ENCODE data around the gene FBXO27. TPM values are rescaled to one million over a fixed set of nuclear protein-coding genes. Genes with fewer than 3 reads are reported as not detected.

The FBXO27 gene
- total RNA-seq: 3.7 TPM

DNA sequence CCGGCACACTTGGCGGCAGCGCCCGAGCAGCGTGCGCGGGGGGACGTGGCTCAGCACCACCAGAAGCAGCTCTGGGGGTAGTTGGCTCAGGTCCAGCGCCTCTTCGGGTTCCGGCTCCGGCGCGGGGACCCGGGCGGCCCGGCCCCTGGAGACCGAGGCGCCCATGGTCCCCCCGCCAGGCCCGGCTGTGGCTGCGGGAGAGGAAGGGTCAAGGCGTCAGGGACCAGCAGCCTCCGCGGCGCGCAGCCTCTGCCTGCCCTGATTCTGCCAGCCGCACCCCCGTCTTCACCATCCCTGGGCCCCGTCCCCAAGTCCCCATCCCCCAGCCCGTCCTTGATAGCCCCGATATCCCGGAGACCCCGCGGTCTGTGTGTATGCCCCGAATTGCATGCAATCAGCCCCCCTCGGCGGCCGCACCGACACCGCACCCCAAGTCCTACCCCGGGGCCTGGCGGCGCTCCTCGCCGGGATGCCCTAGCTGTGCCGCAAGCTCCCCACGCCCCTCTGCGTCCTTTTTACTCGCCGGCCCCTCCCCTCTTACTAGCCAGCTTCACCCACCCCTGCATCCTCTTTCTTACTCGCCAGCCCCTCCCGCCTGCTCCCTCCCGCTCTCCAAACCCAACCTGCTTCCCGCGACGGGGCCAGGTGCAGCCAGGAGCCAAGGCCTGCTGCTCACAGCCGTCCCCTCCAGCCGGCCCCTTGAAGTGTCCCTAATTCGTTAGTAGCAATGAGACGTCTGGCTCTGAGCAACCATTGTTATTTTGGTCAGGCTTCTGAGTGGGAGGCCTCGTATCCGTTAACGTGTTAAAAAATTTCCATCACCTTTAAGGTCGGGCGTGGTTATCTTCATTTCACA, at the start of gene FBXO27:
TSS of gene FBXO27 (minus strand) at position 487 of the 856 bp plus-strand sequence. CDS start at position 165, 322 bp downstream.
- TF ChIP-seq, protein P1, sequence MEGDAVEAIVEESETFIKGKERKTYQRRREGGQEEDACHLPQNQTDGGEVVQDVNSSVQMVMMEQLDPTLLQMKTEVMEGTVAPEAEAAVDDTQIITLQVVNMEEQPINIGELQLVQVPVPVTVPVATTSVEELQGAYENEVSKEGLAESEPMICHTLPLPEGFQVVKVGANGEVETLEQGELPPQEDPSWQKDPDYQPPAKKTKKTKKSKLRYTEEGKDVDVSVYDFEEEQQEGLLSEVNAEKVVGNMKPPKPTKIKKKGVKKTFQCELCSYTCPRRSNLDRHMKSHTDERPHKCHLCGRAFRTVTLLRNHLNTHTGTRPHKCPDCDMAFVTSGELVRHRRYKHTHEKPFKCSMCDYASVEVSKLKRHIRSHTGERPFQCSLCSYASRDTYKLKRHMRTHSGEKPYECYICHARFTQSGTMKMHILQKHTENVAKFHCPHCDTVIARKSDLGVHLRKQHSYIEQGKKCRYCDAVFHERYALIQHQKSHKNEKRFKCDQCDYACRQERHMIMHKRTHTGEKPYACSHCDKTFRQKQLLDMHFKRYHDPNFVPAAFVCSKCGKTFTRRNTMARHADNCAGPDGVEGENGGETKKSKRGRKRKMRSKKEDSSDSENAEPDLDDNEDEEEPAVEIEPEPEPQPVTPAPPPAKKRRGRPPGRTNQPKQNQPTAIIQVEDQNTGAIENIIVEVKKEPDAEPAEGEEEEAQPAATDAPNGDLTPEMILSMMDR (IDR thresholded peaks at IDR 0.05): no peak
- TF ChIP-seq POLR2AphosphoS5 (IDR thresholded peaks at IDR 0.05; ENCODE audit: insufficient read depth in 1 of 2, low read depth in 1 of 2) (no peak), POLR2A (IDR thresholded peaks at IDR 0.05) (no peak)
- Histone ChIP-seq H3K9me3 (no peaks in the 10 kb centered on the region), H3K27ac (peak within 1 kb of the TSS; percentile 89), H3K36me3 (peaks cover 0 to 5% of the 10 kb centered on the region in 2 donors), H3K4me1 (peaks cover 27% of the 10 kb centered on the region), H3K4me3 (peak within 1 kb of the TSS; percentile 61 to 82), H3K27me3 (no peaks in the 10 kb centered on the region)
- intact Hi-C loops (cut with DNase I): no loop called here
- no peak for DNase-seq (ENCODE audit: extremely low spot score in 2 of 2)

DNA sequence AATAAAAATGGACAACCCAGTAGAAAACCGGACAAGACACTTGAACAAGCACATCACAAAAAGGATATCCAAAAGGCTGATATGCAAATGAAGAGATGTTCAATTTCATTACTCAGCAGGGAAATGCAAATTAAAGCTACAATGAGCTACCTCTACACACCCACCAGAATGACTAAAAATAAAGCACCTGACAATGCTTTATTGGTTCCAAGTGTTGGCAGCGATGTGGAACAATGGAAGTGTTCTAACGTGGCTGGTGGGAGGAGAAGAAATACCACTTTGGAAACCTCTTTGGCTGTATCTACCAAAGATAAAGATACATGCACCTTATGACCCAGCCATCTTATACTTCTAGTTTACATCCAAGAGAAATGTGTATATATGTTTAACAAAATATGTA, 48.1 kb upstream of the FBXO27 start:
- H3K27ac ChIP-seq: no peak overlapping the region
- peaks cover 6% of the 10 kb centered on the region for H3K27me3 ChIP-seq
- no peak for DNase-seq (ENCODE audit: extremely low spot score in 2 of 2)
- no peak overlapping the region for H3K4me3 ChIP-seq
- H3K36me3 ChIP-seq: no peaks in the 10 kb centered on the region
- H3K4me1 ChIP-seq: peaks cover 17% of the 10 kb centered on the region
- no peaks in the 10 kb centered on the region for H3K9me3 ChIP-seq
- intact Hi-C loops (cut with DNase I): no loop called here
- TF ChIP-seq, protein P1 (IDR thresholded peaks at IDR 0.05): no peak
- TF ChIP-seq POLR2AphosphoS5 (IDR thresholded peaks at IDR 0.05; ENCODE audit: insufficient read depth in 1 of 2, low read depth in 1 of 2): no peak
- no peak for TF ChIP-seq POLR2A (IDR thresholded peaks at IDR 0.05)

DNA sequence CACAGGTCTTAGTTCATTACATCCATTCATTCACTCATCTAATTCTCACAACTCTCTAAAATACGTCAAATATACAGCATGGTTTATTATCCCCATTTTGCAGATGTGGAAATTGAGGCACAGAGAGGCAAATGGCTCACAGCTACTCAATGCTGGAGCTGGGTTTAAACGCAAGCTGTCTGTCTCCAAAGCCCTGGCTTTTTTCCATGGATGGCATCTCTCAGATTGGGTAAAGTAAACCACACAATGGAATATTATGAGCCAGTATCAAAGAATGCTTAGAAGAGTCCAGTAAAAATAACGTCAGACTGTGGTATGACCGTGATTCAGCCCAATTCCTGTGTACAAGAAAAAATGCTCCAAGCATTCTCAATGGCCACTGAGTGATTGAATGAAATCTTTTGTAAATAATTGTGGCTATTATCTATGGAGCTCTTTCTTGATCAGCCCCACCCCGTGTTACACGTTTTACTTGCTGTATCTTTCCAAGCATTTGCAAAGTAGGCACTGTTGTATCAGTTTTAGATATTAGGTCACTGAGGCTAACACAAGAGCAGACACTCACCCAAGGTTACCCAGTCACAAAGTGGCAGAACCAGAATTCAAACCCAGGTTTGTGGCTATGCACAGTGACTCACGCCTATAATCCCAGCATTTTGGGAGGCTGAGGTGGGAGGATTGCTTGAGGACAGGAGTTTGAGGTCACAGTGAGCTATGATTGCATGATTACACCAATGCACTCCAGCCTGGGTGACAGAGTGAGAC, 46.3 kb upstream of the FBXO27 start:
- Histone ChIP-seq H3K4me3 (no peak overlapping the region), H3K27ac (no peak overlapping the region)

GRCh38 chr19:39077323-39077722, 45.0 kb upstream of the FBXO27 start:
- H3K27ac ChIP-seq: no peak overlapping the region
- intact Hi-C loops (cut with DNase I): no loop called here

More for the DNA sequence above, 46.3 kb upstream of the FBXO27 start:
- no peak for DNase-seq (ENCODE audit: extremely low spot score in 2 of 2)
- no peaks in the 10 kb centered on the region for H3K9me3 ChIP-seq
- intact Hi-C loops (cut with DNase I): no loop called here
- TF ChIP-seq, protein P1 (IDR thresholded peaks at IDR 0.05): no peak
- TF ChIP-seq POLR2AphosphoS5 (IDR thresholded peaks at IDR 0.05; ENCODE audit: insufficient read depth in 1 of 2, low read depth in 1 of 2) (no peak), POLR2A (IDR thresholded peaks at IDR 0.05) (no peak)
- no peaks in the 10 kb centered on the region for H3K36me3 ChIP-seq
- H3K4me1 ChIP-seq: peaks cover 9% of the 10 kb centered on the region
- no peaks in the 10 kb centered on the region for H3K27me3 ChIP-seq

More at GRCh38 chr19:39077323-39077722, 45.0 kb upstream of the FBXO27 start:
- no peaks in the 10 kb centered on the region for H3K4me1 ChIP-seq
- no peak overlapping the region for H3K4me3 ChIP-seq
- H3K27me3 ChIP-seq: no peaks in the 10 kb centered on the region
- H3K36me3 ChIP-seq: no peaks in the 10 kb centered on the region
- DNase-seq (ENCODE audit: extremely low spot score in 2 of 2): no peak
- no peaks in the 10 kb centered on the region for H3K9me3 ChIP-seq
- TF ChIP-seq, protein P1 (IDR thresholded peaks at IDR 0.05): no peak
- TF ChIP-seq POLR2A (IDR thresholded peaks at IDR 0.05): no peak
- TF ChIP-seq POLR2AphosphoS5 (IDR thresholded peaks at IDR 0.05; ENCODE audit: insufficient read depth in 1 of 2, low read depth in 1 of 2): no peak

Data from vagina (tissue), 2 donors.